ENCODE results near the gene MAGEC3.

DNA sequence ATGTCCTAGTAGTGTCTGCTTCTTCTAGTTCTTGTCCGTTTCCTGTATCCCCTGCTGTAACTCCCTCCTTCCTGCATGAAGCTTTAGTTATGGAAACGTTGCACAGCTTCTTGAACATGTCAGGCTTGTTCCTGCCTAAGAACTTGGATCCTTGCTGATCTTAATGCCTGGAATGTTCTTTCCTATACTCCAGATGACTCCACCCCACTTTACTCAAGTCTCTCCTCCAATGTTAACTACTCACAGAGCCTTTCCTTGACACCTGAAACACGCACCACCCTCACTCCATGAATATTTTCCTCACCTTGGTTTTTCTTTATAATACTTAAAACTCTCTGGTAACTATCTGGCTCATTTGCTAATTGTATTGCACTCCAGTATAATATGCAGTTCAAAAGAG lies 19.4 kb downstream of the MAGEC3 start:
- TF ChIP-seq GATA3 (IDR thresholded peaks at IDR 0.05; ENCODE audit: low read depth, low read length) (no peak), GATA2 (IDR thresholded peaks at IDR 0.05; ENCODE audit: low read depth, low read length) (no peak)
